Measurements from ENCODE around the gene ZNF451. TPM values are rescaled to one million over a fixed set of nuclear protein-coding genes. Genes with fewer than 3 reads are reported as not detected.

Gene ZNF451
- total RNA-seq, 1 donor = 77.5 TPM

DNA sequence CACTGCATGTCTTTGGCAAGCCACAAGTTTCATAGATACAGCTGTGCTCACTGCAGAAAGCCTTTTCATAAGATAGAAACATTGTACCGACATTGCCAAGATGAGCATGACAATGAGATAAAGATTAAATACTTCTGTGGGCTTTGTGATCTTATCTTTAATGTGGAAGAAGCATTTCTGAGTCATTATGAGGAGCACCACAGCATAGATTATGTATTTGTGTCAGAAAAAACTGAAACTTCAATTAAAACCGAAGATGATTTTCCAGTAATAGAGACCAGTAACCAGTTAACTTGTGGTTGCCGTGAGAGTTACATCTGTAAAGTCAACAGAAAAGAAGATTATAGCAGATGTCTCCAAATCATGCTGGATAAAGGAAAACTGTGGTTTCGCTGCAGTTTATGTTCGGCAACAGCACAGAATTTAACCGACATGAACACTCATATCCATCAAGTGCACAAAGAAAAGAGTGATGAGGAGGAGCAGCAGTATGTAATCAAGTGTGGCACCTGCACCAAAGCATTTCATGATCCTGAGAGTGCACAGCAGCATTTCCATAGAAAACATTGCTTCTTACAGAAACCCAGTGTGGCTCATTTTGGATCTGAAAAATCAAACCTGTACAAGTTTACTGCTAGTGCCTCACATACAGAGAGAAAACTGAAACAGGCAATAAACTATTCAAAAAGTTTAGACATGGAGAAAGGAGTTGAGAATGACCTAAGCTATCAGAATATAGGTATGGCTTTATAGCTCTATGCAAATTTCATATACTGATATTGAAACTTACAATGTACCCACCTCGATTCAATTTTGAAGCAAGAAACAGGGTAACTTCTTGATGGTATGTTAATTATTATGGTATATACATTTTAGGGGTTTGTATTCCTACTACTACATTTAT, 58.2 kb downstream of the ZNF451 start:
- TF ChIP-seq, protein P1, sequence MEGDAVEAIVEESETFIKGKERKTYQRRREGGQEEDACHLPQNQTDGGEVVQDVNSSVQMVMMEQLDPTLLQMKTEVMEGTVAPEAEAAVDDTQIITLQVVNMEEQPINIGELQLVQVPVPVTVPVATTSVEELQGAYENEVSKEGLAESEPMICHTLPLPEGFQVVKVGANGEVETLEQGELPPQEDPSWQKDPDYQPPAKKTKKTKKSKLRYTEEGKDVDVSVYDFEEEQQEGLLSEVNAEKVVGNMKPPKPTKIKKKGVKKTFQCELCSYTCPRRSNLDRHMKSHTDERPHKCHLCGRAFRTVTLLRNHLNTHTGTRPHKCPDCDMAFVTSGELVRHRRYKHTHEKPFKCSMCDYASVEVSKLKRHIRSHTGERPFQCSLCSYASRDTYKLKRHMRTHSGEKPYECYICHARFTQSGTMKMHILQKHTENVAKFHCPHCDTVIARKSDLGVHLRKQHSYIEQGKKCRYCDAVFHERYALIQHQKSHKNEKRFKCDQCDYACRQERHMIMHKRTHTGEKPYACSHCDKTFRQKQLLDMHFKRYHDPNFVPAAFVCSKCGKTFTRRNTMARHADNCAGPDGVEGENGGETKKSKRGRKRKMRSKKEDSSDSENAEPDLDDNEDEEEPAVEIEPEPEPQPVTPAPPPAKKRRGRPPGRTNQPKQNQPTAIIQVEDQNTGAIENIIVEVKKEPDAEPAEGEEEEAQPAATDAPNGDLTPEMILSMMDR (IDR thresholded peaks at IDR 0.05; ENCODE audit: insufficient read depth, low read length) = no peak

DNA sequence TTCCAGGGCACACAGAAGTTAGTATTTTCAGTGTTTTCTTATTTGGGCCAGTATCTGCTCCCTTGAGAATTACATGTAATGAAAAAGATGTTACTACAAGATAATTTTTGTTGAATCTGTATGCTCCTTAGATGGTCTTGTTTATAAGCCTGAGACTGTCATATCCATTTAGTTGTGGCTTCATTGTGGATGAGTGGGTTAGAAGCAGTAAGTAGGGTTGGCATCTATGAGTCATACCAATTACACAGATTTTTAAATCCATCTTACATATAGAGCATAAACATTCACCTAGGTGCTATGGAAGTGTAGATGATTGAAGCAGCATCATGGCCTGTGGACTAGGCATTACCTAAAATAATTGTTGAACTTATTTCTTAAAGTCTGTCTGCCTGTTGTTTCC, 68.7 kb downstream of the ZNF451 start:
- H3K4me3 ChIP-seq (ENCODE audit: low read depth, low read length) = no peak overlapping the region
- DNase-seq (ENCODE audit: low read depth) = no peak
- TF ChIP-seq, protein P1 (IDR thresholded peaks at IDR 0.05; ENCODE audit: insufficient read depth, low read length) = no peak

More for the DNA sequence above, 58.2 kb downstream of the ZNF451 start:
- H3K4me3 ChIP-seq (ENCODE audit: low read depth, low read length) = no peak overlapping the region
- no peak for DNase-seq (ENCODE audit: low read depth)

DNA sequence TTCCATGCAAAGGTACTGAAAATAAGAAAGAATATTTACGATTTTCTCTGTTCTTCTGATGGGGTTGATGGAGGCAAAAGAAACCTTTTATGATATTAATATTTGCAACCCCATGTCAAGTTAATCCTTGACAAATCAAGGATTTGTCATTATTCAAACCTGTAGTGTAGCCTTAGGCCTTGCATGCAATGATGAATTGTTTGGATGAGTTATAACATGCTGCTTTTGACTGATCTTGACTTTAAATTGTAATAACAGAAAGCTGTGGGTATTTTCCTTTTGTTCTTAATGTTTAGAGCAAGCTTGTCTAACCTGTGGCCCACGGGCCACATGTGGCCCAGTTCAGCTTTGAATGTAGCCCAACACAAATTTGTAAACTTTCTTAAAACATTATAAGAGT, 69.1 kb downstream of the ZNF451 start:
- TF ChIP-seq, protein P1 (IDR thresholded peaks at IDR 0.05; ENCODE audit: insufficient read depth, low read length) = no peak
- DNase-seq (ENCODE audit: low read depth) = no peak
- H3K4me3 ChIP-seq (ENCODE audit: low read depth, low read length) = no peak overlapping the region

DNA sequence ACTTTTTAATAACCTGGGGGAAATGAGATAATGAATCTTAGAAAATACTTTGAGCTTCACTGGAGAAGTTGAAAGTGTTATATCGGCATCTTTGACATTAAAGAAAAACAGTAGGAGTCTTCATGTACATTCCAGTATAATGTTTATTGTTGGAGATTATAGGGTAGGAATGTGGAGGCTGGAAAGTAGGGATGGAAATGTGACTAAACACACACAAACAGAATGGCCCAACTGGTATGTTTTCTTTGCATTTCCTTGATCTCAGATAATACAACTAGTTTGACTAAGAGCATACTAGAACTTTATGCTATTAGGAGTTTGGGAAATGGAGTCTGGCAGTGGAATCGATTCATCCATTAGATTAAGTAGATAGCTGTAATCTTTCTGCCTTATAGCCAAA, 72.0 kb downstream of the ZNF451 start:
- no peak for DNase-seq (ENCODE audit: low read depth)
- TF ChIP-seq, protein P1 (IDR thresholded peaks at IDR 0.05; ENCODE audit: insufficient read depth, low read length) = no peak
- no peak overlapping the region for H3K4me3 ChIP-seq (ENCODE audit: low read depth, low read length)

DNA sequence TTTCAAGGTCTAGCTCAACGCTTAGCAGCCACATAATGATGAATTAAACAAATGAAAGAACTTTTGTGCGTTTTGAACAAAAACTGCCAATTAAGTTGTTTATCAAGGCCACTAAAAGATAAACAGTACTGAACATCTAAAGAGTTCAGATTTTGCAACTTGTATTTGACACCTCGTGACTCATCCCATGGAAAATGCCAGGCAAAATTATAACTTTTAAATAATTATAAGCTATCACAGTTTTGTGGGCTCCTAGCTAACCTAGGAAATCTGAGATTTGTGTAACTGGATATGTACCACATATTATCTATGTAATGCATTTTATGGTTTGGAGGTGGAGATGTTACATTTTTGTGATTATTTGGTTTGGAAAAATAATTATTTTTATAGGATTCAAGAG, 72.5 kb downstream of the ZNF451 start:
- H3K4me3 ChIP-seq (ENCODE audit: low read depth, low read length) = no peak overlapping the region
- no peak for DNase-seq (ENCODE audit: low read depth)
- TF ChIP-seq, protein P1 (IDR thresholded peaks at IDR 0.05; ENCODE audit: insufficient read depth, low read length) = no peak

DNA sequence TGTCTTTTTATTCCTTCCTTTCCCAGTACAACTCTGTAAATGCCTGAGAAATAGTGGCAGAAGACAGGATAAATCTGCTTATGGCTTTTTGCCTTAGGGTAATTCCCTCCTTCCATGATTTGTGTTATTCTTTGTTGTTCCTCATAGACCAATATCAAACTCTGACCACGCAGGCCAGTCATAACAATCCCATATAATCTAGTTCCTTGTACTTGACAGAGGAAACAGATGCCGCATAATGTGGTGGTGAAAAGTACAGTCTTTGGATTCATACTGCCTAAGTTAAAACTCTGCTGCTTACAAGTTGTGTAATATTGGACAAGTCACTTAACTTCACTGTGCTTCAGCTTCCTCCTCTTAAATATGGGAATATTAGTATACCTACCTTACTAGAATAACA, 74.0 kb downstream of the ZNF451 start:
- TF ChIP-seq, protein P1 (IDR thresholded peaks at IDR 0.05; ENCODE audit: insufficient read depth, low read length) = no peak
- DNase-seq (ENCODE audit: low read depth) = no peak
- no peak overlapping the region for H3K4me3 ChIP-seq (ENCODE audit: low read depth, low read length)
